Activated CD4-positive, alpha-beta T cell treated with anti-CD3 and anti-CD28 coated beads, Interleukin-2, amount 10 ng/mL, durations not matched to agents 7 days and 5 days (primary cell): ENCODE results near the gene BST2. TPM values are rescaled to one million over a fixed set of nuclear protein-coding genes. Genes with fewer than 3 reads are reported as not detected.

ENCODE experiments used
- CTCF ChIA-PET: fragments of 350-600 bp; sonication (Branson Sonifier 250); formaldehyde crosslinking; loops from one replicate; lab custom pipeline; 2021; ENCODE audit warnings: antibody characterized with exemption; lab: Charles Lee
- POLR2A ChIA-PET: fragments of 350-600 bp; sonication (Branson Sonifier 250); formaldehyde crosslinking; loops from one replicate; lab custom pipeline; 2021; ENCODE audit warnings: antibody characterized with exemption; lab: Charles Lee
- DNase-seq: peaks from one replicate; pipeline ENCODE4 v3.0.0-alpha.2; 2020
- H3K27ac Mint-ChIP-seq: one replicate; pipeline ENCODE4 v1.8.0; 2021; ENCODE audit warnings: mild to moderate bottlenecking, moderate library complexity, mixed read lengths
- H3K27me3 Mint-ChIP-seq: one replicate; pipeline ENCODE4 v1.8.0; 2021; ENCODE audit warnings: mixed read lengths
- H3K36me3 Mint-ChIP-seq: one replicate; pipeline ENCODE4 v1.8.0; 2021; ENCODE audit warnings: low read depth, mixed read lengths
- H3K4me1 Mint-ChIP-seq: one replicate; pipeline ENCODE4 v1.8.0; 2021; ENCODE audit warnings: mixed read lengths
- H3K4me3 Mint-ChIP-seq: one replicate; pipeline ENCODE4 v1.8.0; 2021; ENCODE audit warnings: mild to moderate bottlenecking, moderate library complexity, mixed read lengths
- H3K9me3 Mint-ChIP-seq: one replicate; pipeline ENCODE4 v1.8.0; 2021; ENCODE audit warnings: mixed read lengths
- total RNA-seq, 2 experiments: library from RNA; stranded (reverse); gene quantifications; one replicate each; pipeline ENCODE4 v1.2.3, GENCODE V29; 2021

BST2 gene
- 100 to 1,000 TPM; 192 to 198 TPM for total RNA-seq

GRCh38 chr19:17405250-17406045 lies at the start of gene BST2:
Gene BST2, minus strand, starts transcription at chr19:17405630. Its CDS starts 55 bp downstream, at chr19:17405575.
- peak; percentile 72 for DNase-seq
- ChIA-PET CTCF (interaction anchor here (0.7 to 1.4 kb wide), 7 partner anchors 9 to 454 kb away, joined by 3 to 4 read pairs (median 3); partner anchors contain the start of genes MRPL34, MVB12A and RPL18A), POLR2A (interaction anchor here (0.5 to 2.7 kb wide), 3 partner anchors 14 to 1942 kb away, joined by 3 to 14 read pairs (median 5); partner anchors contain the start of gene MVB12A)
- H3K27me3 Mint-ChIP-seq: no peaks in the 10 kb centered on the region
- H3K36me3 Mint-ChIP-seq: peaks cover 37% of the 10 kb centered on the region
- peak within 1 kb of the TSS; percentile 95 for H3K27ac Mint-ChIP-seq
- peak within 1 kb of the TSS; percentile 96 for H3K4me3 Mint-ChIP-seq
- H3K4me1 Mint-ChIP-seq: peaks cover 42% of the 10 kb centered on the region
- no peaks in the 10 kb centered on the region for H3K9me3 Mint-ChIP-seq

DNA sequence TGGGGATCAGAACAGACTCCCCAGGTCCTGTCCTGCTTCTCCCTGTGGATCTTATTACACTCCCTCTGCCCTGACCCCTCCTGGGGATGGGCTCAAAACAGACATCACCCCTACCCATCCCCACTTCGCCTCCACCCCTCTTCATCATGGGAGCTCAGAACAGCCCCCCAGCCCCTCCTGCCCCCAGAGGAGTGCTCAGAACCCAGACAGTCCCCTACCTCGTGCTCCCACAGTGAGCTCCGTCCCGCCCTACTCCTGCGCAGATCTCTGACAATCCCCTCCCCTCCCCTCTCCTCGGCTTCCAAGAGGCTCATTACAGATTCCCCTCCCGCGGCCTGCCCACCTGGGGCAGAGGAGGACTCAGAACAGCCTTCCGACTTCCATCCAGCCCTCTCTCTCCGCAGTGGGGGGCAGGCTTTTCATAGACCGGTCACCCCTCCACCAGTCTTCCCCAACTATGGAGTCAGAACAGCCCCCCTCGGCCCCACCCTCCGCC lies 49.2 kb upstream of the BST2 start:
- H3K27ac Mint-ChIP-seq: no peak overlapping the region
- DNase-seq: no peak
- peaks cover 2% of the 10 kb centered on the region for H3K36me3 Mint-ChIP-seq
- ChIA-PET POLR2A (no interaction called here), CTCF (interaction anchor here (0.6 to 1.4 kb wide), 3 partner anchors 10 to 40 kb away, joined by 3 to 8 read pairs (median 4); no protein-coding TSS in a partner anchor)
- H3K27me3 Mint-ChIP-seq: peaks cover 44% of the 10 kb centered on the region
- H3K4me3 Mint-ChIP-seq: no peak overlapping the region
- peaks cover 13% of the 10 kb centered on the region for H3K4me1 Mint-ChIP-seq
- peaks cover 3% of the 10 kb centered on the region for H3K9me3 Mint-ChIP-seq

- H3K4me1 Mint-ChIP-seq: peaks cover 19% of the 10 kb centered on the region
- H3K4me3 Mint-ChIP-seq: no peak overlapping the region
- peaks cover 46% of the 10 kb centered on the region for H3K27me3 Mint-ChIP-seq
- no peak for DNase-seq
- ChIA-PET POLR2A (no interaction called here), CTCF (no interaction called here)
- H3K36me3 Mint-ChIP-seq: peaks cover 2% of the 10 kb centered on the region
- H3K27ac Mint-ChIP-seq: no peak overlapping the region
- H3K9me3 Mint-ChIP-seq: peaks cover 3% of the 10 kb centered on the region
Measured at GRCh38 chr19:17451820-17452219, 46.4 kb upstream of the BST2 start.

DNA sequence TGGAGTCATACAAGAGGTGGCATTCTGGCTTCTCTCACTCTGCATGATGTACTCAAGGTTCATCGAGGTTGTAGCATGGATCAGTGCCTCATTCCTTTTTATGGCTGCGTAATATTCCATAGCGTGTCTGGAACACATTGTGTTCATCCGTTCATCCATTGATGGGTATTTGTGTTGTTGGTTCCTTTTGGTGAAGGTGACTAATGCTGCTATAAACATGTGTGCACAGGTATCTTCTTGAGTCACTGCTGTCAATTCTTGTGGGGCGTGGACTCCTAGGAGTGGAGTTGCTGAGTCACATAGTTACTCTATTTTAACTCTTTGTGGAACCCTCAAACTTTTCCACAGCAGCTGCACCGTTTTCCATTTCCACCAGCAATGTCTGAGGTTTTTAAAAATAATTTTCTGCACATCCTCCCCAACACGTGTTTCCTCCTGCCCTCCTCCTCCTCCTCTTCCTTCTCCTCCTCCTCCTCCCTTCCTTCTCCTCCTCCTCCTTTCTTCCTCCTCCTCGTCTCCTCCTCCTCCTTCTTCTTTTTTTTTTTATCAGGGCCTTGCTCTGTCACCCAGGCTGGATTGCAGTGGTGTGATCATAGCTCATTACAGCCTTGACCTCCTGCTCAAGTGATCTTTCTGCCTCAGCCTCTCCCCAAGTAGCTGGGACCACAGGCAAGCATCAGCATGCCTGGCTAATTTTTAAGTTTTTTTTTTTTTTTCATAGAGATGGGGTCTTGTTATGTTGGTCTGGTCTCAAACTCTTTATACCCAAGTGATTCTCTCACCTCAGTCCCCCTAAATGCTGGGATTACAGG lies 45.0 kb upstream of the BST2 start:
- peaks cover 2% of the 10 kb centered on the region for H3K36me3 Mint-ChIP-seq
- H3K9me3 Mint-ChIP-seq: peaks cover 3% of the 10 kb centered on the region
- peak overlapping the region; percentile 26 for H3K27ac Mint-ChIP-seq
- DNase-seq: peak; percentile 35
- H3K27me3 Mint-ChIP-seq: peaks cover 37% of the 10 kb centered on the region
- peaks cover 19% of the 10 kb centered on the region for H3K4me1 Mint-ChIP-seq
- H3K4me3 Mint-ChIP-seq: no peak overlapping the region
- ChIA-PET POLR2A (no interaction called here), CTCF (interaction anchor here (1.3 kb wide), 1 partner anchor 14 kb away, joined by 3 read pairs; no protein-coding TSS in a partner anchor)

DNA sequence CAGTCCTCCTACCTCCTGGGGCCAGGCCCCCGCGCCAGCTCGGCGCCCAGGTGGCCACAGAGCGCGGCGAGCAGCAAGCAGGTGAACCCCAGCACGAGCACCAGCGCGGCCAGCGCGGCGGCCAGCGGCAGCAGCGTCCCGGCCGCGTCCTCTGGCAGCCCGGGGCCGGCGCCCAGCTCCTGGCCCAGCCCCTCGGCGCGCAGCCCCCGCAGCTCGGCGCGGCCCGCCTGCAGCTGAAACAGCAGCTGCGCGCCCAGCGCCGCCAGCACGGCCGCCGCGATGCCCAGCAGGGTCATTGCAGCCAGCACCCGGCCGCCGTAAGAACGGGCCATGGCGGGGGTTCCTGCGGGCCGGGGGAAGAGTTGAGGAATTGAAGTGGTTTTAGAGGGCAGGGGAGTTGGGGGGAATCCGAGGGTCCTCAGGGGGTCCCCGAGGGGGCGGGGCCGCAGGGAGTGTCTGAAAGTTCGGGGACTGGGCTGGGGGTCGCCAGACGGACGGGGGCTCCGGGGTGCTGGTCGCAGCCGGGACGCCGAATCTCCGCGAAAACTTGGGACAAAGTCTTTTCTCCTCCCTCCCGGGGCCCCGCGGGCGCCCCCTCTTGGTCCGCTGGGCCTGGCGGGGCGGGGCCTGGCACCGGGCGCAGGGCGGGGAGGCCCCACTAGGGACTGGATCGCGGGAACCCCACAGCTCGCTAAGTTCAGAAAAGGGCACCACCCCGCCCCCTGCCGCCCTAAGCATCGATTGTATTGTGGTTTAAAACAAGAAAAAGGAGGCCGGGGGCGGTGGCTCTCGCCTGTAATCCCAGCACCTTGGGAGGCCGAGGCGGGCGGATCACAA lies 42.9 kb upstream of the BST2 start, which contains the start of gene TMEM221:
Gene TMEM221 (minus strand): TSS at position 538 of the 837 bp plus-strand sequence. CDS start 206 bp downstream, at position 332.
- Mint-ChIP-seq H3K27me3 (peaks cover 24% of the 10 kb centered on the region), H3K36me3 (peaks cover 1% of the 10 kb centered on the region), H3K27ac (no peak within 1 kb of the TSS), H3K4me3 (no peak within 1 kb of the TSS), H3K9me3 (peaks cover 2% of the 10 kb centered on the region), H3K4me1 (peaks cover 19% of the 10 kb centered on the region)
- CTCF ChIA-PET: interaction anchor here (0.6 to 1.4 kb wide), 3 partner anchors 22 to 597 kb away, joined by 3 to 4 read pairs (median 3); no protein-coding TSS in a partner anchor
- peak; percentile 47 for DNase-seq
- POLR2A ChIA-PET: no interaction called here

DNA sequence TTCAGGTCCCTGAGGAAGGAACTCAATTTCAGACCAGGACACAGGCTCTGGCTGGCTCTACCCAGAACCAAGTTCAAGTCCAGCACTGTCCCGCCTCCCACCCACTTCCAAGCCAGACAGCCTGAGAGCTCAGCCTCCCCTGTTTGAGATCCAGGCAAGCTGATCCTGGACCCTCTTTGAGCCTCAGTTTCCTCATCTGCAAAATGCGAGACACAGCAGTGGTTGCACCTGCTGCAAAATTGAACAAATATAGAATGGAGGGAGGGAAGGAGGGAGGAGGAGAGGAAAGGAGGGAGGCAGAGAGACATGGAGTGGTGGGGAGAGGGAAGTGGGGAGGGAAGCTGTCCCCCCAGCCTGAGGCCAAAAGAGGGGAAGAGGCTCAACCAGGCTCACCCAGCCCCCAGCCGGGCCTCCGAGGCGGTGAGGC lies 42.3 kb upstream of the BST2 start:
- Mint-ChIP-seq H3K4me3 (no peak overlapping the region), H3K4me1 (peaks cover 19% of the 10 kb centered on the region), H3K36me3 (no peaks in the 10 kb centered on the region), H3K27me3 (peaks cover 24% of the 10 kb centered on the region), H3K27ac (no peak overlapping the region), H3K9me3 (no peaks in the 10 kb centered on the region)
- CTCF ChIA-PET: interaction anchor here (1.1 to 1.4 kb wide), 2 partner anchors 21 to 23 kb away, joined by 3 to 4 read pairs; no protein-coding TSS in a partner anchor
- POLR2A ChIA-PET: no interaction called here
- DNase-seq: no peak

GRCh38 chr19:17445526-17446165 lies 40.2 kb upstream of the BST2 start:
- Mint-ChIP-seq H3K27ac (no peak overlapping the region), H3K4me1 (peaks cover 16% of the 10 kb centered on the region), H3K36me3 (no peaks in the 10 kb centered on the region), H3K27me3 (peaks cover 20% of the 10 kb centered on the region), H3K4me3 (no peak overlapping the region), H3K9me3 (no peaks in the 10 kb centered on the region)
- ChIA-PET POLR2A (no interaction called here), CTCF (no interaction called here)
- no peak for DNase-seq

- Mint-ChIP-seq H3K9me3 (no peaks in the 10 kb centered on the region), H3K4me1 (no peaks in the 10 kb centered on the region), H3K27me3 (no peaks in the 10 kb centered on the region), H3K27ac (no peak overlapping the region), H3K4me3 (no peak overlapping the region), H3K36me3 (no peaks in the 10 kb centered on the region)
- DNase-seq: no peak
- ChIA-PET POLR2A (no interaction called here), CTCF (interaction anchor here (0.6 to 0.9 kb wide), 4 partner anchors 15 to 180 kb away, joined by 3 to 5 read pairs (median 3); no protein-coding TSS in a partner anchor)
Measured at GRCh38 chr19:17441241-17442021, 36.0 kb upstream of the BST2 start.

DNA sequence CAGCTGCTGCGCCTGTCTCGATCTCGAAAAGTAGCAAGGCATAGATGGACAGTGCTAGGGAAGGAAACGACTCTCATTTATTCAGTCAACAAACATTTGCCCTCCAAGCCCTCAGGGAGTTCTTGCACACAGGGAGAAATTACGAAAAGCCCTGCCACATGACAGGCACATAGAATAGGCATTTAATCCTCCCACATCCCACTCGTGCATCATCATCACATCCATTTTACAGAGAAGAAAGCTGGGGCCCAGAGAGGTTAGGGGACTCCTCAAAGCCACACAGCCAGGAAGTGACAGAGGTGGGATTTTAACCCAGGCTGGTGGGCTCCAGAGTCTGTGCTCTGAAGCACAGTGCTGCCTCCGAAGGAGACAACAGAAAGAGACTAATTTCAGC lies 31.4 kb upstream of the BST2 start:
- POLR2A ChIA-PET: no interaction called here
- CTCF ChIA-PET: interaction anchor here (0.6 to 1.3 kb wide), 3 partner anchors 14 to 587 kb away, joined by 3 to 6 read pairs (median 3); no protein-coding TSS in a partner anchor
- Mint-ChIP-seq H3K27me3 (no peaks in the 10 kb centered on the region), H3K27ac (peak overlapping the region; percentile 19), H3K4me3 (no peak overlapping the region), H3K36me3 (no peaks in the 10 kb centered on the region), H3K9me3 (no peaks in the 10 kb centered on the region), H3K4me1 (no peaks in the 10 kb centered on the region)
- no peak for DNase-seq

GRCh38 chr19:17436094-17436873 lies 30.9 kb upstream of the BST2 start:
- DNase-seq: no peak
- no peak overlapping the region for H3K4me3 Mint-ChIP-seq
- ChIA-PET POLR2A (no interaction called here), CTCF (interaction anchor here (0.6 to 1.3 kb wide), 4 partner anchors 15 to 1378 kb away, joined by 3 read pairs; no protein-coding TSS in a partner anchor)
- no peaks in the 10 kb centered on the region for H3K9me3 Mint-ChIP-seq
- H3K27me3 Mint-ChIP-seq: no peaks in the 10 kb centered on the region
- peaks cover 3% of the 10 kb centered on the region for H3K4me1 Mint-ChIP-seq
- no peaks in the 10 kb centered on the region for H3K36me3 Mint-ChIP-seq
- peak overlapping the region; percentile 19 for H3K27ac Mint-ChIP-seq
